PC-3 (cell line): ENCODE measurements around the gene TMEM97. TPM values are rescaled to one million over a fixed set of nuclear protein-coding genes. Genes with fewer than 3 reads are reported as not detected.

Experiments
- ATAC-seq: fragments of 200-7000 bp; cut with Tn5 transposase; 2 replicates; pipeline ENCODE4 v1.9.1; 2020; ENCODE audit warnings: mild to moderate bottlenecking, moderate library complexity
- BruUV-seq: library from RNA; stranded (reverse); fragments of 400-500 nt; replicated peaks from 2 replicates; lab custom pipeline; 2021; lab: Mats Ljungman, UMichigan
- CTCF ChIA-PET: fragments of 300-600 bp; sonication (Branson Sonifier 250); formaldehyde crosslinking; loops from one replicate; lab custom pipeline; 2022; ENCODE audit warnings: antibody characterized with exemption; lab: Charles Lee
- POLR2A ChIA-PET: fragments of 300-600 bp; sonication (Branson Sonifier 250); formaldehyde crosslinking; loops from one replicate; lab custom pipeline; 2022; ENCODE audit warnings: antibody characterized with exemption; ENCODE audit not compliant: unreplicated experiment; lab: Charles Lee
- DNase-seq: peaks from one replicate; pipeline ENCODE4 v3.0.0-alpha.2; 2015
- H2AFZ ChIP-seq: fragments of 300-600 bp; sonication (generic); 2 replicates; pipeline ENCODE4 v1.6.0; 2016; ENCODE audit warnings: antibody characterized with exemption, low read length
- H3F3A ChIP-seq: fragments of 300-600 bp; sonication (generic); one replicate; pipeline ENCODE4 v1.6.0; 2017; ENCODE audit warnings: antibody characterized with exemption, low read length, control low read depth, mild to moderate bottlenecking; ENCODE audit not compliant: unreplicated experiment
- H3K27ac ChIP-seq: fragments of 300-600 bp; sonication (generic); 2 replicates; pipeline ENCODE4 v1.5.1; 2016; ENCODE audit warnings: mild to moderate bottlenecking, low read length
- H3K27me3 ChIP-seq: fragments of 300-600 bp; sonication (generic); 2 replicates; pipeline ENCODE4 v1.6.1; 2016; ENCODE audit warnings: low read length, mixed read lengths
- H3K36me3 ChIP-seq: fragments of 300-600 bp; sonication (generic); 2 replicates; pipeline ENCODE4 v1.6.1; 2016; ENCODE audit warnings: low read depth, mixed run types, low read length, mixed read lengths
- H3K4me1 ChIP-seq: fragments of 300-600 bp; sonication (generic); 2 replicates; pipeline ENCODE4 v1.5.1; 2016; ENCODE audit warnings: low read length; ENCODE audit not compliant: insufficient read depth
- H3K4me2 ChIP-seq: fragments of 300-600 bp; sonication (generic); 2 replicates; pipeline ENCODE4 v1.6.0; 2016; ENCODE audit warnings: low read length
- H3K4me3 ChIP-seq: fragments of 300-600 bp; sonication (generic); 2 replicates; pipeline ENCODE4 v1.5.1; 2016; ENCODE audit warnings: mild to moderate bottlenecking, low read length, mixed read lengths
- H3K79me2 ChIP-seq: fragments of 300-600 bp; sonication (generic); 2 replicates; pipeline ENCODE4 v1.6.1; 2017; ENCODE audit warnings: low read length, mixed read lengths
- H3K9ac ChIP-seq: fragments of 300-600 bp; sonication (generic); 2 replicates; pipeline ENCODE4 v1.6.0; 2016; ENCODE audit warnings: mild to moderate bottlenecking, low read length
- H3K9me2 ChIP-seq: fragments of 300-600 bp; sonication (generic); replicated peaks from 2 replicates; pipeline ENCODE4 v1.6.1; 2016; ENCODE audit warnings: mixed run types, low read length, mixed read lengths
- H3K9me3 ChIP-seq: fragments of 300-600 bp; sonication (generic); 2 replicates; pipeline ENCODE4 v1.6.1; 2016; ENCODE audit warnings: low read length, mixed read lengths
- H4K20me1 ChIP-seq: fragments of 300-600 bp; sonication (generic); 2 replicates; pipeline ENCODE4 v1.6.1; 2016; ENCODE audit warnings: low read length, mixed read lengths
- EZH2 ChIP-seq: fragments of 300-600 bp; sonication (generic); IDR thresholded peaks from one replicate; pipeline ENCODE4 v1.6.1; 2017; ENCODE audit warnings: antibody characterized with exemption, mild to moderate bottlenecking, low read length; ENCODE audit not compliant: unreplicated experiment
- EZH2phosphoT487 ChIP-seq: fragments of 300-600 bp; sonication (generic); IDR thresholded peaks from 2 replicates; pipeline ENCODE4 v1.6.1; 2018; ENCODE audit warnings: mild to moderate bottlenecking, antibody characterized with exemption, low read length, borderline replicate concordance
- intact Hi-C: fragments of 100-400 bp; cut with micrococcal nuclease; formaldehyde crosslinking; loops from 2 replicates; pipeline ENCODE4 v1.9.0; 2023
- total RNA-seq: library from RNA; depleted of rRNA; stranded (reverse); fragments of >200 nt; gene quantifications from 2 replicates; pipeline ENCODE4 v1.2.3, GENCODE V29; 2014
- TF ChIP-seq, protein P1 (sequence below): fragments of 300-600 bp; sonication (generic); conservative IDR thresholded peaks from 2 replicates; pipeline ENCODE4 v1.5.1; 2017; ENCODE audit warnings: antibody characterized with exemption, low read depth, mild to moderate bottlenecking, low read length

TMEM97 gene
- total RNA-seq, 1 experiment from 2014 or later = 40.5 TPM

DNA sequence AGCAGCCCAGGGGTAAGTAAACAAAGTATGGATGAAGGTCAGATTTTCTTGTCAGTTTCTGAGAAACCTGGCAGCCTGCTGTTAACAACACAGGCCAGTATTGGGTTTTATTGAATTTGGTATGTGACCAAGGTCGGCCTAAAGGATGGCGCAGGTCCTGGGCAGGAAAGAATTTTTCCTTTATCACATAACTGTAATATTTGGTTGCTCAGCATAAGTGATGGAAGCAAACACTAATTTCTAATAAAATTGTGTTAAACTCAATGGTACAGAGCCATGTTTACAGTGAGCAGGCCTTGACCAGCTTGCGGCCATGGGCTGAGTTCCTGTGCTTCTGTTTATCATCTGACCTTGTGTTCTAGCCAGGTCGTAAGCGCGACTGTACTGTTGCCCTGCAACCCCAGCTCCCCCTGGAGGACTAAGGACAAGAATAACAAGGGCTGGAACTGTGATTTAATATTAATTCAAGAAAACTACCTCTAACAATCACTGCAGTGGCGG lies 27.8 kb downstream of the TMEM97 start:
- no peak for TF ChIP-seq EZH2phosphoT487
- TF ChIP-seq, protein P1, sequence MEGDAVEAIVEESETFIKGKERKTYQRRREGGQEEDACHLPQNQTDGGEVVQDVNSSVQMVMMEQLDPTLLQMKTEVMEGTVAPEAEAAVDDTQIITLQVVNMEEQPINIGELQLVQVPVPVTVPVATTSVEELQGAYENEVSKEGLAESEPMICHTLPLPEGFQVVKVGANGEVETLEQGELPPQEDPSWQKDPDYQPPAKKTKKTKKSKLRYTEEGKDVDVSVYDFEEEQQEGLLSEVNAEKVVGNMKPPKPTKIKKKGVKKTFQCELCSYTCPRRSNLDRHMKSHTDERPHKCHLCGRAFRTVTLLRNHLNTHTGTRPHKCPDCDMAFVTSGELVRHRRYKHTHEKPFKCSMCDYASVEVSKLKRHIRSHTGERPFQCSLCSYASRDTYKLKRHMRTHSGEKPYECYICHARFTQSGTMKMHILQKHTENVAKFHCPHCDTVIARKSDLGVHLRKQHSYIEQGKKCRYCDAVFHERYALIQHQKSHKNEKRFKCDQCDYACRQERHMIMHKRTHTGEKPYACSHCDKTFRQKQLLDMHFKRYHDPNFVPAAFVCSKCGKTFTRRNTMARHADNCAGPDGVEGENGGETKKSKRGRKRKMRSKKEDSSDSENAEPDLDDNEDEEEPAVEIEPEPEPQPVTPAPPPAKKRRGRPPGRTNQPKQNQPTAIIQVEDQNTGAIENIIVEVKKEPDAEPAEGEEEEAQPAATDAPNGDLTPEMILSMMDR = peak; percentile 37; the same call in 1 of the 2 replicates
- no peak for TF ChIP-seq EZH2
- intact Hi-C loops = loop anchor here (1.0 kb wide), 1 partner anchor 11 kb away; the partner anchor contains the start of gene POLDIP2
- peak overlapping the region; percentile 36; the same call in 1 of the 2 replicates for H3K4me3 ChIP-seq
- no peaks in the 10 kb centered on the region for H3K9me2 ChIP-seq
- POLR2A ChIA-PET = interaction anchor here (1.9 kb wide), 1 partner anchor 11 kb away, joined by 14 read pairs; the partner anchor contains the start of genes IFT20 and TNFAIP1
- H3K79me2 ChIP-seq = no peaks in the 10 kb centered on the region
- no peak overlapping the region for H2AFZ ChIP-seq
- CTCF ChIA-PET = interaction anchor here (1.0 kb wide), 1 partner anchor 11 kb away, joined by 5 read pairs; the partner anchor contains the start of genes IFT20 and TNFAIP1
- H3K4me1 ChIP-seq = peaks cover 28% of the 10 kb centered on the region
- ATAC-seq = peak; percentile 57
- H3K4me2 ChIP-seq = peak overlapping the region; percentile 74
- peaks cover 6% of the 10 kb centered on the region for H3F3A ChIP-seq
- H3K27me3 ChIP-seq = no peaks in the 10 kb centered on the region
- no peak overlapping the region for H3K9ac ChIP-seq
- no peaks in the 10 kb centered on the region for H4K20me1 ChIP-seq
- H3K9me3 ChIP-seq = no peaks in the 10 kb centered on the region
- DNase-seq = no peak
- H3K36me3 ChIP-seq = peaks cover 16% of the 10 kb centered on the region; the same call in 1 of the 2 replicates
- no TSS peak for BruUV-seq
- peak overlapping the region; percentile 92 for H3K27ac ChIP-seq

DNA sequence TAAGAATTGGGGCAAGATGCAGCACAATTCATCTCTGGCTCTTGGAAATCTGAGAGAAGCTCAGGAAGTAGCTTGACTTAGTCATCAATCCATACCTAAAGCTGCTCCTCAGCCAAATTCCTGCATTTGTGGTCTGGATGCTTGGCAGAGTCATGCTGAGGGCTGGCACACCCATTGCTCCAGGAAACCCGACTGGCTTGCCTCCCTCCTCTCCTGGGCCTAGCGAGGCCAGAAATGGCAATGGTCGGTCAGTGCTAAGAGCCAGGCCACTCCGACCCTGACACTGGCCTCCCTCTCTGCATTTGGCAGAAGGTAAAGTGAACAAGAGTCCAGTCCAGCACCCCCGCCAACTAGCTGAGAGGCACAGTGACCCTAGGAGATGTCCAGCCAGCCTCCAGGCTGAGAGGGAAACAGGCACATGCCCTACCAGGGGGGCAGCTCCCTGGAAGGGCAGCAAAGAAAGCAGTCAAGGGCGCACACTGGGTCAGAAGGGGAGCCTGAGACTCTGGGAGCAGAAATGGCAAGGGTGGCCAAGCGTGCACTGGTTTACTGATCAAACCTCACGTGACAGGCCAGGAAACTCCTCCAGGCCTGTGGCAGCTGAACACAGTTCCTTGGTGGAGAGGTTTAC lies 28.4 kb downstream of the TMEM97 start:
- Histone ChIP-seq H3K4me1 (peaks cover 28% of the 10 kb centered on the region), H4K20me1 (no peaks in the 10 kb centered on the region), H3K27me3 (no peaks in the 10 kb centered on the region), H3K9ac (peak overlapping the region; percentile 55), H3K4me2 (peak overlapping the region; percentile 74), H3K79me2 (no peaks in the 10 kb centered on the region), H2AFZ (no peak overlapping the region), H3K9me2 (no peaks in the 10 kb centered on the region), H3F3A (peaks cover 6% of the 10 kb centered on the region), H3K27ac (peak overlapping the region; percentile 92), H3K4me3 (no peak overlapping the region; the same call in 1 of the 2 replicates), H3K9me3 (no peaks in the 10 kb centered on the region), H3K36me3 (peaks cover 16% of the 10 kb centered on the region; the same call in 1 of the 2 replicates)
- intact Hi-C loops = loop anchor here (1.0 kb wide), 1 partner anchor 10 kb away; the partner anchor contains the start of gene POLDIP2
- TF ChIP-seq EZH2 (no peak), EZH2phosphoT487 (no peak)
- TF ChIP-seq, protein P1 = no peak
- ChIA-PET POLR2A (interaction anchor here (1.9 kb wide), 1 partner anchor 12 kb away, joined by 14 read pairs; the partner anchor contains the start of genes IFT20 and TNFAIP1), CTCF (interaction anchor here (1.0 kb wide), 1 partner anchor 12 kb away, joined by 5 read pairs; the partner anchor contains the start of genes IFT20 and TNFAIP1)
- ATAC-seq (peak; percentile 89), DNase-seq (peak; percentile 92)
- TSS peak; percentile 13 for BruUV-seq
